IMR-90 (cell line): ENCODE measurements around the gene PPP1R12B.

Experiments used
- CTCF ChIP-seq: conservative IDR thresholded peaks from 2 replicates; pipeline ENCODE4 v1.5.1; 2012; ENCODE audit warnings: mild to moderate bottlenecking, low read depth, low read length, improper control_type of control experiment
- MAFK ChIP-seq: IDR thresholded peaks from 2 replicates; pipeline ENCODE4 v1.6.1; 2012; ENCODE audit warnings: low read depth, low read length, improper control_type of control experiment
- MXI1 ChIP-seq: IDR thresholded peaks from 2 replicates; pipeline ENCODE4 v1.6.1; 2012; ENCODE audit warnings: low read depth, mild to moderate bottlenecking, low read length, moderate library complexity, borderline replicate concordance
- POLR2A ChIP-seq: IDR thresholded peaks from 2 replicates; pipeline ENCODE4 v1.6.1; 2012; ENCODE audit warnings: mild to moderate bottlenecking, low read depth, low read length

- TF ChIP-seq CTCF = no peak
- no peak for TF ChIP-seq POLR2A
- TF ChIP-seq MAFK = no peak
- TF ChIP-seq MXI1 = no peak
Measured at GRCh38 chr1:202588503-202589189, 240.1 kb downstream of the PPP1R12B start.
